HCT116 (cell line): ENCODE measurements around the gene BCAP31. TPM values are rescaled to one million over a fixed set of nuclear protein-coding genes. Genes with fewer than 3 reads are reported as not detected.
"Not testable (repeated sequence)": the region's sequence is repeated elsewhere in the genome, so short reads cannot be mapped to it uniquely, and the experiment has no call there.

Experiments
- ATAC-seq: fragments of 200-7000 bp; cut with Tn5 transposase; 2 replicates; pipeline ENCODE4 v1.9.1; 2020; ENCODE audit warnings: mild to moderate bottlenecking, moderate library complexity
- BruUV-seq: library from RNA; stranded (reverse); fragments of 400-500 nt; replicated peaks from 2 replicates; lab custom pipeline; 2021; lab: Mats Ljungman, UMichigan
- CTCF ChIA-PET: fragments of 300-600 bp; sonication (Branson Sonifier 250); formaldehyde crosslinking; loops from one replicate; lab custom pipeline; 2021; ENCODE audit warnings: antibody characterized with exemption; lab: Charles Lee
- POLR2A ChIA-PET: fragments of 300-600, 350-600 bp; sonication (Branson Sonifier 250); formaldehyde crosslinking; loops from one replicate; lab custom pipeline; 2021; ENCODE audit warnings: antibody characterized with exemption; lab: Charles Lee
- RAD21 ChIA-PET, 2 experiments: fragments of 300-600 bp; sonication (Branson Sonifier 250); formaldehyde crosslinking; loops; one replicate each; lab custom pipeline; 2023; ENCODE audit warnings: low total read pairs in 2 of 2; ENCODE audit not compliant: uncharacterized antibody in 2 of 2, unreplicated experiment in 2 of 2, low non-redundant PET in 1 of 2; lab: Charles Lee
- DNase-seq: peaks from one replicate; pipeline ENCODE4 v3.0.0-alpha.2; 2010; ENCODE audit warnings: low read depth, low spot score
- H2AFZ ChIP-seq: fragments of 200-600 bp; shearing (Covaris generic), sonication (generic); 2 replicates; pipeline ENCODE4 v1.6.1; 2017; ENCODE audit warnings: low read depth, mixed run types, mixed read lengths, antibody characterized with exemption, low read length; ENCODE audit not compliant: poor library complexity, severe bottlenecking
- H3K27ac ChIP-seq: 2 replicates; pipeline ENCODE4 v1.5.1; 2012; ENCODE audit warnings: low read depth, low read length
- H3K27me3 ChIP-seq: fragments of 200-600 bp; sonication (generic); 2 replicates; pipeline ENCODE4 v1.6.1; 2016; ENCODE audit warnings: mixed run types, low read length, mixed read lengths; ENCODE audit not compliant: insufficient read depth
- H3K36me3 ChIP-seq, 2 experiments: fragments of 200-500 bp in 1 of 2; fragments of 200-600 bp in 1 of 2; sonication (Bioruptor generic) in 1 of 2; sonication (generic) in 1 of 2; 2 replicates each; pipeline versions ENCODE4 v1.5.1 to v1.6.1; 2014 to 2016; ENCODE audit warnings: low read length in 2 of 2, inconsistent platforms in 1 of 2, mixed read lengths in 1 of 2, mixed run types in 1 of 2; ENCODE audit not compliant: insufficient read depth in 2 of 2, control insufficient read depth in 1 of 2
- H3K4me1 ChIP-seq, 2 experiments: fragments of 200-600 bp in 1 of 2; sonication (generic) in 1 of 2; 2 replicates each; pipeline versions ENCODE4 v1.5.1 to v1.6.1; 2012 to 2017; ENCODE audit warnings: low read length in 2 of 2, inconsistent platforms in 1 of 2, mild to moderate bottlenecking in 1 of 2, mixed read lengths in 1 of 2, mixed run types in 1 of 2, moderate library complexity in 1 of 2; ENCODE audit not compliant: insufficient read depth in 2 of 2, control insufficient read depth in 1 of 2
- H3K4me2 ChIP-seq: fragments of 200-600 bp; sonication (generic); 2 replicates; pipeline ENCODE4 v1.6.1; 2017; ENCODE audit warnings: mixed run types, low read length, mixed read lengths
- H3K4me3 ChIP-seq, 2 experiments: fragments of 200-600 bp in 1 of 2; sonication (generic) in 1 of 2; replicated peaks in 1 of 2; 2 replicates each; pipeline ENCODE4 v1.5.1; 2011 to 2016; ENCODE audit warnings: low read length in 2 of 2, control low read depth in 1 of 2, low read depth in 1 of 2, mild to moderate bottlenecking in 1 of 2, mixed read lengths in 1 of 2, mixed run types in 1 of 2
- H3K79me2 ChIP-seq: fragments of 200-600 bp; sonication (generic); 2 replicates; pipeline ENCODE4 v1.6.1; 2017; ENCODE audit warnings: mild to moderate bottlenecking, mixed run types, low read length, moderate library complexity, mixed read lengths; ENCODE audit not compliant: insufficient read depth
- H3K9ac ChIP-seq: fragments of 200-600 bp; sonication (generic); 2 replicates; pipeline ENCODE4 v1.6.1; 2016; ENCODE audit warnings: low read length, mixed read lengths
- H3K9me2 ChIP-seq: fragments of 200-600 bp; sonication (generic), shearing (Covaris generic); 2 replicates; pipeline ENCODE4 v1.6.1; 2017; ENCODE audit warnings: mixed run types, mild to moderate bottlenecking, moderate library complexity; ENCODE audit not compliant: insufficient read depth
- H3K9me3 ChIP-seq, 2 experiments: fragments of 200-500 bp in 1 of 2; fragments of 200-600 bp in 1 of 2; sonication (Bioruptor generic) in 1 of 2; sonication (generic) in 1 of 2; 2 replicates each; pipeline ENCODE4 v1.6.1; 2014 to 2017; ENCODE audit warnings: low read length in 2 of 2, mixed read lengths in 2 of 2, inconsistent platforms in 1 of 2, low read depth in 1 of 2, mild to moderate bottlenecking in 1 of 2, mixed run types in 1 of 2, moderate library complexity in 1 of 2; ENCODE audit not compliant: control insufficient read depth in 1 of 2, insufficient read depth in 1 of 2
- H4K20me1 ChIP-seq: fragments of 200-600 bp; sonication (generic), shearing (Covaris generic); 2 replicates; pipeline ENCODE4 v1.6.1; 2017; ENCODE audit warnings: mixed run types, mild to moderate bottlenecking, moderate library complexity; ENCODE audit not compliant: insufficient read depth
- intact Hi-C: fragments of 100-400 bp; cut with micrococcal nuclease; formaldehyde crosslinking; loops from 2 replicates; pipeline ENCODE4 v1.10.0; 2022
- total RNA-seq: library from RNA; stranded (reverse); gene quantifications from one replicate; pipeline ENCODE4 v1.2.1, GENCODE V29; 2021; ENCODE audit not compliant: unreplicated experiment
- TF ChIP-seq, protein P1 (sequence below): IDR thresholded peaks from 2 replicates; pipeline ENCODE4 v1.6.1; 2011; ENCODE audit warnings: mild to moderate bottlenecking, low read length, moderate library complexity; ENCODE audit not compliant: insufficient replicate concordance; ENCODE audit errors: extremely low read depth

The BCAP31 gene
- total RNA-seq, 1 experiment from 2014 or later: 185 TPM

DNA sequence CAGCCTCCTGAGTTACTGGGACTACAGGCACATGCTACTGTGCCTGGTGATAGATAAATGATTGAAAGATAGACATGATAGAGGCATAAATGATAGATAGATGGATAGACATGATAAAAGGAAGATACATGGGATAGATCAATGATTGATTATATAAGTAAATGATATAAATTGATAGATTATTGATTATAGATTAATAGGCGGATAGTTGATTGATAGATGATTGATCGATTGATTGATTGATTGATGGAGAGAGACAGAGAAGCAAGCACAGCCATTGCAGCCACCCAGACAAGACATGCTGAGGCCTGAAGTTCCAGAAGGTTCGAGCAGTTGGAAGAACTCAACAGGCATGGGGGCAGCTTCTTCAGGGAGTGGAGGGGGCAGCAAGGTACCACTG, 22.2 kb upstream of the BCAP31 start:
- TF ChIP-seq, protein P1, sequence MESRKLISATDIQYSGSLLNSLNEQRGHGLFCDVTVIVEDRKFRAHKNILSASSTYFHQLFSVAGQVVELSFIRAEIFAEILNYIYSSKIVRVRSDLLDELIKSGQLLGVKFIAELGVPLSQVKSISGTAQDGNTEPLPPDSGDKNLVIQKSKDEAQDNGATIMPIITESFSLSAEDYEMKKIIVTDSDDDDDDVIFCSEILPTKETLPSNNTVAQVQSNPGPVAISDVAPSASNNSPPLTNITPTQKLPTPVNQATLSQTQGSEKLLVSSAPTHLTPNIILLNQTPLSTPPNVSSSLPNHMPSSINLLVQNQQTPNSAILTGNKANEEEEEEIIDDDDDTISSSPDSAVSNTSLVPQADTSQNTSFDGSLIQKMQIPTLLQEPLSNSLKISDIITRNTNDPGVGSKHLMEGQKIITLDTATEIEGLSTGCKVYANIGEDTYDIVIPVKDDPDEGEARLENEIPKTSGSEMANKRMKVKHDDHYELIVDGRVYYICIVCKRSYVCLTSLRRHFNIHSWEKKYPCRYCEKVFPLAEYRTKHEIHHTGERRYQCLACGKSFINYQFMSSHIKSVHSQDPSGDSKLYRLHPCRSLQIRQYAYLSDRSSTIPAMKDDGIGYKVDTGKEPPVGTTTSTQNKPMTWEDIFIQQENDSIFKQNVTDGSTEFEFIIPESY: no peak
- DNase-seq: no peak
- no peaks in the 10 kb centered on the region for H3K79me2 ChIP-seq
- H2AFZ ChIP-seq: no peak overlapping the region
- ChIA-PET CTCF (no interaction called here), POLR2A (no interaction called here), RAD21 (no interaction called here)
- ATAC-seq: no peak
- no peaks in the 10 kb centered on the region for H3K9me2 ChIP-seq
- H3K9me3 ChIP-seq: no peaks in the 10 kb centered on the region
- no peak overlapping the region for H3K4me2 ChIP-seq
- H3K9ac ChIP-seq: no peak overlapping the region
- H3K4me3 ChIP-seq: no peak overlapping the region
- no peaks in the 10 kb centered on the region for H3K27me3 ChIP-seq
- H3K27ac ChIP-seq: no peak overlapping the region
- BruUV-seq: no TSS peak
- no peaks in the 10 kb centered on the region for H3K36me3 ChIP-seq
- intact Hi-C loops: no loop called here
- no peaks in the 10 kb centered on the region for H3K4me1 ChIP-seq
- H4K20me1 ChIP-seq: no peaks in the 10 kb centered on the region

DNA sequence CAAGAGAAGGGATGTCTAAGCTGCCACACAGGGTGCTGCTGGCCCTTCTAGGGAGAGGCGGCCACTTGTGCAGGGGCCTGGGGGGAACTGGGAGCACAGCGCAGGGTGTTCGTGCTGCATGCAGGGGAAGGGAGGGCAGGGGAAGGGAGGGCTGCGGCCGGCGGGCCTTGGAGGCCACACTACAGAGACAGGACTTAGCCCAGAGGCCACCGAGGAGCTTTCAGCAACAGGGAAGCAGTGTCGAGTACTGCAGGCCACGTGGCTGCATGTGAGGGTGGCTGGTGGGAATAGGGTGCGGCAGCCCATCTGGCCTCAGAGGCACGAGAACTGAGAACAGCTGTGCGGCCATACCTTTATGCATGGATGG, 20.9 kb upstream of the BCAP31 start:
- H3K9ac ChIP-seq, H3K9me2 ChIP-seq, H3K4me3 ChIP-seq, H3K4me1 ChIP-seq, POLR2A ChIA-PET, H3K9me3 ChIP-seq, H3K36me3 ChIP-seq, H3K27me3 ChIP-seq, CTCF ChIA-PET, H3K79me2 ChIP-seq, H2AFZ ChIP-seq, ATAC-seq, H3K27ac ChIP-seq, H3K4me2 ChIP-seq, RAD21 ChIA-PET, H4K20me1 ChIP-seq, DNase-seq, BruUV-seq, intact Hi-C loops: not testable (repeated sequence)
